ENCODE results near the gene CACNA2D3. TPM values are rescaled to one million over a fixed set of nuclear protein-coding genes. Genes with fewer than 3 reads are reported as not detected.

The CACNA2D3 gene
- total and polyA plus RNA-seq, 4 donors, result 0.06 to 0.37 (median 0.08) TPM; not detected in 1

DNA sequence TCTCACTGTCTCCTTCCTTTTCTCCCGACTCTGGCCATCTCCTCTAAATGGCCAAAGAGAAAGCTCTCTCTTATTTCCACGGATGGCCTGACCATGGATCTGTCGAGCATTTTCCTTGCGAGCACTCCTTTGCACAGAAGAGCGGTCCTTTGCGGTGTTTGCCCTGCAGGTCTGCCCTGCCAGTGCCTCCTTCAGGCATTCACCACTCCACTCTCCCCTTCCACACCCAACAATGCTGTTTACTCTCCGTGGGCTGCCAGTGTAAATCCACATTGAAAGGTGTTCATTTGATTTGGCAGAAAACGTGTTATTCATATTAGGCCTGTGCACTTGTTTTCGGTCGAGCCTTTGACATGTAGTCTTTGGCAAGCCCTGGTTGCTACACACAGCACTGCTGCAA, 49.6 kb downstream of the CACNA2D3 start:
- Histone ChIP-seq H3K4me1 (ENCODE audit: control insufficient read depth in 4 of 4, insufficient read depth in 4 of 4, low read length in 3 of 4) (no peaks in the 10 kb centered on the region), H3K9me3 (ENCODE audit: control insufficient read depth in 4 of 4, low read length in 3 of 4) (no peaks in the 10 kb centered on the region), H3K36me3 (ENCODE audit: control insufficient read depth in 4 of 4, insufficient read depth in 3 of 4, low read depth in 1 of 4, low read length in 3 of 4) (no peaks in the 10 kb centered on the region), H3K4me3 (ENCODE audit: low read depth in 1 of 3, low read length in 3 of 3) (no peak overlapping the region), H3K9ac (ENCODE audit: low read depth in 1 of 2, low read length in 2 of 2) (no peak overlapping the region), H3K27ac (ENCODE audit: low read depth in 1 of 2, low read length in 2 of 2) (no peak overlapping the region), H3K27me3 (ENCODE audit: control insufficient read depth in 4 of 4, insufficient read depth in 4 of 4, low read length in 3 of 4) (peaks cover 0 to 1% (median 0%) of the 10 kb centered on the region in 4 donors)
- WGBS, result 86% methylated on average over 10 of the region's 10 CpGs
- TF ChIP-seq, protein P1, sequence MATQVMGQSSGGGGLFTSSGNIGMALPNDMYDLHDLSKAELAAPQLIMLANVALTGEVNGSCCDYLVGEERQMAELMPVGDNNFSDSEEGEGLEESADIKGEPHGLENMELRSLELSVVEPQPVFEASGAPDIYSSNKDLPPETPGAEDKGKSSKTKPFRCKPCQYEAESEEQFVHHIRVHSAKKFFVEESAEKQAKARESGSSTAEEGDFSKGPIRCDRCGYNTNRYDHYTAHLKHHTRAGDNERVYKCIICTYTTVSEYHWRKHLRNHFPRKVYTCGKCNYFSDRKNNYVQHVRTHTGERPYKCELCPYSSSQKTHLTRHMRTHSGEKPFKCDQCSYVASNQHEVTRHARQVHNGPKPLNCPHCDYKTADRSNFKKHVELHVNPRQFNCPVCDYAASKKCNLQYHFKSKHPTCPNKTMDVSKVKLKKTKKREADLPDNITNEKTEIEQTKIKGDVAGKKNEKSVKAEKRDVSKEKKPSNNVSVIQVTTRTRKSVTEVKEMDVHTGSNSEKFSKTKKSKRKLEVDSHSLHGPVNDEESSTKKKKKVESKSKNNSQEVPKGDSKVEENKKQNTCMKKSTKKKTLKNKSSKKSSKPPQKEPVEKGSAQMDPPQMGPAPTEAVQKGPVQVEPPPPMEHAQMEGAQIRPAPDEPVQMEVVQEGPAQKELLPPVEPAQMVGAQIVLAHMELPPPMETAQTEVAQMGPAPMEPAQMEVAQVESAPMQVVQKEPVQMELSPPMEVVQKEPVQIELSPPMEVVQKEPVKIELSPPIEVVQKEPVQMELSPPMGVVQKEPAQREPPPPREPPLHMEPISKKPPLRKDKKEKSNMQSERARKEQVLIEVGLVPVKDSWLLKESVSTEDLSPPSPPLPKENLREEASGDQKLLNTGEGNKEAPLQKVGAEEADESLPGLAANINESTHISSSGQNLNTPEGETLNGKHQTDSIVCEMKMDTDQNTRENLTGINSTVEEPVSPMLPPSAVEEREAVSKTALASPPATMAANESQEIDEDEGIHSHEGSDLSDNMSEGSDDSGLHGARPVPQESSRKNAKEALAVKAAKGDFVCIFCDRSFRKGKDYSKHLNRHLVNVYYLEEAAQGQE (IDR thresholded peaks at IDR 0.05), result no peak
- TF ChIP-seq GABPA (IDR thresholded peaks at IDR 0.05 in 1 of 2, conservative IDR thresholded peaks at IDR 0.05 in 1 of 2) (no peak), HNF4G (IDR thresholded peaks at IDR 0.05) (no peak), TAF1 (conservative IDR thresholded peaks at IDR 0.05) (no peak), YY1 (IDR thresholded peaks at IDR 0.05) (no peak)
- DNase-seq (ENCODE audit: low spot score), result no peak

DNA sequence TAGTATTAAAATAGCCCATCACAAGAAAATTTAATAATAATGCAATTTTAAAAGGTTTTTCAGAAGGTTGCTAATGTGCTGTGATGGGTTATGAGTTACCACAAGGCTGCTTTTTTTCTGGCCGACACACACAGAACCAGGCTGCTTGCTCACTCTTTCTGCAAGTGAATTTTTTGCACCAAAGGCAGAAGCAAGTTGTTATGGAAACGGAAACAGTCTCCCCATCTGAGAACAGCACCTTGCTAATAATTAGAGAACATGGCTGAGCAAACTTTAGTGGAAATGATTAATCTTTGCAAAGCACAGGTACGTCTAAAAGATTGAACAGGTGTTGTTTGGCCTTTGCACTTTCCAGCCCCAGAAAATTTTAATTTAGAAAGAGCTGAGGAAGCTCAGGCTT, 51.0 kb downstream of the CACNA2D3 start:
- H3K9me3 ChIP-seq (ENCODE audit: control insufficient read depth in 4 of 4, low read length in 3 of 4), result no peaks in the 10 kb centered on the region
- 74% methylated on average over 3 of the region's 3 CpGs for WGBS
- H3K27me3 ChIP-seq (ENCODE audit: control insufficient read depth in 4 of 4, insufficient read depth in 4 of 4, low read length in 3 of 4), result no peaks in the 10 kb centered on the region
- no peaks in the 10 kb centered on the region for H3K4me1 ChIP-seq (ENCODE audit: control insufficient read depth in 4 of 4, insufficient read depth in 4 of 4, low read length in 3 of 4)
- H3K27ac ChIP-seq (ENCODE audit: low read depth in 1 of 2, low read length in 2 of 2), result no peak overlapping the region
- no peak overlapping the region for H3K4me3 ChIP-seq (ENCODE audit: low read depth in 1 of 3, low read length in 3 of 3)
- no peaks in the 10 kb centered on the region for H3K36me3 ChIP-seq (ENCODE audit: control insufficient read depth in 4 of 4, insufficient read depth in 3 of 4, low read depth in 1 of 4, low read length in 3 of 4)
- H3K9ac ChIP-seq (ENCODE audit: low read depth in 1 of 2, low read length in 2 of 2), result no peak overlapping the region
- no peak for DNase-seq (ENCODE audit: low spot score)
- no peak for TF ChIP-seq EGR1 (IDR thresholded peaks at IDR 0.05; ENCODE audit: low read depth in 2 of 2)
- TF ChIP-seq, protein P2, sequence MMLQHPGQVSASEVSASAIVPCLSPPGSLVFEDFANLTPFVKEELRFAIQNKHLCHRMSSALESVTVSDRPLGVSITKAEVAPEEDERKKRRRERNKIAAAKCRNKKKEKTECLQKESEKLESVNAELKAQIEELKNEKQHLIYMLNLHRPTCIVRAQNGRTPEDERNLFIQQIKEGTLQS (IDR thresholded peaks at IDR 0.05), result no peak
- TF ChIP-seq HNF4A (conservative IDR thresholded peaks at IDR 0.05), result no peak
- TF ChIP-seq FOXA2 (IDR thresholded peaks at IDR 0.05), result no peak
- no peak for TF ChIP-seq RXRA (IDR thresholded peaks at IDR 0.05)
- TF ChIP-seq, protein P3, sequence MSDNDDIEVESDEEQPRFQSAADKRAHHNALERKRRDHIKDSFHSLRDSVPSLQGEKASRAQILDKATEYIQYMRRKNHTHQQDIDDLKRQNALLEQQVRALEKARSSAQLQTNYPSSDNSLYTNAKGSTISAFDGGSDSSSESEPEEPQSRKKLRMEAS (IDR thresholded peaks at IDR 0.05), result no peak
- TF ChIP-seq, protein P1 (IDR thresholded peaks at IDR 0.05), result no peak
- TF ChIP-seq GABPA (IDR thresholded peaks at IDR 0.05 in 1 of 2, conservative IDR thresholded peaks at IDR 0.05 in 1 of 2), result no peak
- TF ChIP-seq FOXA1 (IDR thresholded peaks at IDR 0.05), result no peak
- no peak for TF ChIP-seq HNF4G (IDR thresholded peaks at IDR 0.05)
- no peak for TF ChIP-seq RAD21 (IDR thresholded peaks at IDR 0.05)
